Suprapubic skin (tissue), 4 donors: ENCODE data around the gene C20orf204. TPM values are rescaled to one million over a fixed set of nuclear protein-coding genes. Genes with fewer than 3 reads are reported as not detected.

ENCODE experiments used
- DNase-seq, 2 donors: peaks; one replicate each; pipeline ENCODE4 v3.0.0-alpha.2; 2019; ENCODE audit warnings: low spot score in 2 of 2
- H3K27ac ChIP-seq: fragments of 200-600 bp; sonication (generic); one replicate; pipeline ENCODE4 v1.5.1; 2019
- H3K27me3 ChIP-seq: fragments of 200-600 bp; sonication (generic); one replicate; pipeline ENCODE4 v1.5.1; 2019
- H3K36me3 ChIP-seq: fragments of 200-600 bp; sonication (generic); one replicate; pipeline ENCODE4 v1.5.1; 2019
- H3K4me1 ChIP-seq: fragments of 200-600 bp; sonication (generic); one replicate; pipeline ENCODE4 v1.5.1; 2019
- H3K4me3 ChIP-seq: fragments of 200-600 bp; sonication (generic); one replicate; pipeline ENCODE4 v1.5.1; 2019; ENCODE audit warnings: mild to moderate bottlenecking
- H3K9me3 ChIP-seq: fragments of 200-600 bp; sonication (generic); one replicate; pipeline ENCODE4 v1.5.1; 2019
- EP300 ChIP-seq: sonication (generic); formaldehyde crosslinking; IDR thresholded peaks from one replicate; pipeline ENCODE4 v1.6.1; 2017; ENCODE audit warnings: antibody characterized with exemption
- POLR2A ChIP-seq, 2 donors: fragments of 450-650 bp; IDR thresholded peaks; one replicate each; pipeline ENCODE4 v1.6.1; 2017; ENCODE audit warnings: antibody characterized with exemption in 2 of 2, mild to moderate bottlenecking in 2 of 2, moderate library complexity in 2 of 2
- POLR2AphosphoS5 ChIP-seq, 3 donors: sonication (generic); formaldehyde crosslinking; IDR thresholded peaks; one replicate each; pipeline ENCODE4 v1.6.1; 2017; ENCODE audit warnings: antibody characterized with exemption in 3 of 3
- WGBS: methylation state at CpG from one replicate; pipeline ENCODE4 v1.1.5; 2018; 5-methylcytosine and 5-hydroxymethylcytosine counted together
- total RNA-seq, 4 donors: library from RNA; depleted of rRNA; stranded (reverse); fragments of >200 nt; gene quantifications; one replicate each; pipeline ENCODE4 v1.1.0, GENCODE V29; 2016
- TF ChIP-seq, protein P1 (sequence below), 2 donors: fragments of 200-600 bp in 1 of 2; fragments of 450-650 bp in 1 of 2; sonication (generic) in 1 of 2; IDR thresholded peaks; one replicate each; pipeline ENCODE4 v1.5.1; 2016 to 2019; ENCODE audit warnings: antibody characterized with exemption in 2 of 2, mild to moderate bottlenecking in 1 of 2, moderate library complexity in 1 of 2

The C20orf204 gene
- total RNA-seq, 4 donors from 2014 or later, result 1.1 to 5.1 (median 1.8) TPM

- TF ChIP-seq POLR2AphosphoS5 (IDR thresholded peaks at IDR 0.05) (no peak), POLR2A (IDR thresholded peaks at IDR 0.05) (no peak), EP300 (no peak)
- TF ChIP-seq, protein P1, sequence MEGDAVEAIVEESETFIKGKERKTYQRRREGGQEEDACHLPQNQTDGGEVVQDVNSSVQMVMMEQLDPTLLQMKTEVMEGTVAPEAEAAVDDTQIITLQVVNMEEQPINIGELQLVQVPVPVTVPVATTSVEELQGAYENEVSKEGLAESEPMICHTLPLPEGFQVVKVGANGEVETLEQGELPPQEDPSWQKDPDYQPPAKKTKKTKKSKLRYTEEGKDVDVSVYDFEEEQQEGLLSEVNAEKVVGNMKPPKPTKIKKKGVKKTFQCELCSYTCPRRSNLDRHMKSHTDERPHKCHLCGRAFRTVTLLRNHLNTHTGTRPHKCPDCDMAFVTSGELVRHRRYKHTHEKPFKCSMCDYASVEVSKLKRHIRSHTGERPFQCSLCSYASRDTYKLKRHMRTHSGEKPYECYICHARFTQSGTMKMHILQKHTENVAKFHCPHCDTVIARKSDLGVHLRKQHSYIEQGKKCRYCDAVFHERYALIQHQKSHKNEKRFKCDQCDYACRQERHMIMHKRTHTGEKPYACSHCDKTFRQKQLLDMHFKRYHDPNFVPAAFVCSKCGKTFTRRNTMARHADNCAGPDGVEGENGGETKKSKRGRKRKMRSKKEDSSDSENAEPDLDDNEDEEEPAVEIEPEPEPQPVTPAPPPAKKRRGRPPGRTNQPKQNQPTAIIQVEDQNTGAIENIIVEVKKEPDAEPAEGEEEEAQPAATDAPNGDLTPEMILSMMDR (IDR thresholded peaks at IDR 0.05), result no peak
Observed at GRCh38 chr20:64082126-64082731, 46.2 kb downstream of the C20orf204 start.

GRCh38 chr20:64082820-64083377, 46.9 kb downstream of the C20orf204 start:
- no peak for DNase-seq
- Histone ChIP-seq H3K36me3 (no peaks in the 10 kb centered on the region), H3K9me3 (no peaks in the 10 kb centered on the region), H3K4me3 (peak overlapping the region; percentile 63), H3K4me1 (peaks cover 43% of the 10 kb centered on the region), H3K27ac (no peak overlapping the region), H3K27me3 (peaks cover 17% of the 10 kb centered on the region)
- 27% methylated on average over 13 of the region's 13 CpGs for WGBS
- TF ChIP-seq EP300 (no peak), POLR2A (IDR thresholded peaks at IDR 0.05) (no peak), POLR2AphosphoS5 (IDR thresholded peaks at IDR 0.05) (no peak)
- TF ChIP-seq, protein P1 (IDR thresholded peaks at IDR 0.05), result no peak

More at GRCh38 chr20:64082126-64082731, 46.2 kb downstream of the C20orf204 start:
- Histone ChIP-seq H3K4me3 (no peak overlapping the region), H3K9me3 (no peaks in the 10 kb centered on the region), H3K27ac (no peak overlapping the region), H3K4me1 (peaks cover 46% of the 10 kb centered on the region), H3K27me3 (peaks cover 17% of the 10 kb centered on the region), H3K36me3 (no peaks in the 10 kb centered on the region)
- WGBS, result 36% methylated on average over 13 of the region's 13 CpGs
- no peak for DNase-seq

DNA sequence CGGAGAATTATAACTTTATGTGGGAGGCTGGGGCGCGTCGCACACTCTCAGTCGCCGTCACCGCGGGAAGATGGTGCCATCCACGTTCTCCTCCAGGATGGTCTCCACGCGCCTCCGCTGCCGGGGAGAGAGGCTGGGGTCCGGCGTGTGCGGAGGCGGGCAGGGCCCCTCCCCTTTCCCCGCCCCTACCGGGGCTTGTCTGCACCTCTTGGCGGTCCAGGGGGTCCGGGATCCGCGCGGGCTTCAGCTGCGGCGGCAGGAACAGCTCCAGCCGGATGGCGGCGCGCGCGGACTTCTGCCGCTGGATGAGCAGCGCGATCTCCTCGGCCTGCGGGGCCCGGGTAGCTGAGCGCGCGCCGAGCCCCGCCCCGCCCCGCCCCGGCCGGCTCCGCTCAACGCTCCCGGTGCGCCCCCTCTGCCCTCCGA, 47.4 kb downstream of the C20orf204 start:
- WGBS, result 0% methylated on average over 14 of the region's 52 CpGs
- DNase-seq, result no peak

DNA sequence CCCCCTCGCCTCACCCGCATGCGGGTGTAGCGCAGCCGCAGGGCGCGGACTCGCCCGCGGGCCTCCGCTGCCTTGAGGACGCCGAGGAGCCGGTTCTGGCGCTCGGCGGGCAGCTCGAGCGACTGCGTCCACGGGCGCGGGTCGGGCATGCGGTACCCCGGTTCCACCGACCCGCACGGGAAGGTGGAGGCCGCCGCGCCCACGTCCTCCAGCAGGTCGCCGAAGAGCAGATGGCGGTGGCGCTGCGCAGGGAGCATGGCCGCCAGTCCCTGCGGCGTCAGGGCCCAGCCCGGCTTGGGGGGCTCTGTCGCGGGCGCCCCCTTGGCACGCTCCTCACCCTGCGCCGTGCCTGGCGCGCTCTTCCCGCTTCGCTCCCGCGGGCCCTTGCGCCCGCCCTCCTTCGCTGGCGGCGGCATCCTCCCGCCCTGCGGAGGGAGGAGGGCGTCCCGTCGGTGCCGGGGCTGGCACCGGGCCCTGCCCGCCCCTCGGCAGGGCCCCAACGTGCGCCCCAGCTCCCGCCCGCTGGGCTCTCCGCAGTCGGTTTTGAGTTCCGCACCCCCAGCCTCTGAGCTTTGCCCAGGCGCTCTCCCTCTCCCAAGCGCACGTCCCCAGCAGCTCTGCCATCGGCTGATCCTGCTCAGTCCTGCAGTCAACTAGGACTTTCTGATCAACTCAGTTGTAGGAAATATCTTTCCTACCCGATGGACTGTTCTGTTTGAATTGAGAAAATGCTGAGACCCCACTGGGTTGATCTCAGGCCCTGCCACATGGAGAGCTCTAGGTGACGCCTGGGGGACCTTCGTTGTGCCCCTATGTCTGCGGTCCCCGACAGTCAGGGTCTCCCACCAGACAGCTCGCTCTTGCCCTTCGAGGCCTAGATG, 48.1 kb downstream of the C20orf204 start, which contains the start of gene LKAAEAR1:
TSS of gene LKAAEAR1 (minus strand) at position 595 of the 881 bp plus-strand sequence. CDS start at position 416, 179 bp downstream.
- 12% methylated on average over 7 of the region's 86 CpGs for WGBS
- H3K4me3 ChIP-seq, result peak within 1 kb of the TSS; percentile 63
- DNase-seq, result no peak

More for the DNA sequence above, 47.4 kb downstream of the C20orf204 start:
- Histone ChIP-seq H3K9me3 (no peaks in the 10 kb centered on the region), H3K4me1 (peaks cover 38% of the 10 kb centered on the region), H3K27me3 (peaks cover 17% of the 10 kb centered on the region), H3K27ac (no peak overlapping the region), H3K36me3 (no peaks in the 10 kb centered on the region), H3K4me3 (peak overlapping the region; percentile 63)
- TF ChIP-seq, protein P1 (IDR thresholded peaks at IDR 0.05), result peak; percentile 8 to 68
- no peak for TF ChIP-seq POLR2A (IDR thresholded peaks at IDR 0.05)

More for the DNA sequence above, 48.1 kb downstream of the C20orf204 start, which contains the start of gene LKAAEAR1:
- TF ChIP-seq EP300 (no peak), POLR2A (IDR thresholded peaks at IDR 0.05) (no peak), POLR2AphosphoS5 (IDR thresholded peaks at IDR 0.05) (no peak)
- TF ChIP-seq, protein P1 (IDR thresholded peaks at IDR 0.05), result no peak
- Histone ChIP-seq H3K27ac (no peak within 1 kb of the TSS), H3K27me3 (peaks cover 17% of the 10 kb centered on the region), H3K9me3 (no peaks in the 10 kb centered on the region), H3K4me1 (peaks cover 32% of the 10 kb centered on the region), H3K36me3 (no peaks in the 10 kb centered on the region)
